A673 (cell line): Measurements from ENCODE around the gene CDC123. TPM values are rescaled to one million over a fixed set of nuclear protein-coding genes. Genes with fewer than 3 reads are reported as not detected.
"Not testable (repeated sequence)": the region's sequence is repeated elsewhere in the genome, so short reads cannot be mapped to it uniquely, and the experiment has no call there.

Experiments
- BruUV-seq: library from RNA; stranded (reverse); fragments of 400-500 nt; replicated peaks from 2 replicates; lab custom pipeline; 2021; lab: Mats Ljungman, UMichigan
- CTCF ChIA-PET: fragments of 300-600 bp; sonication (Branson Sonifier 250); formaldehyde crosslinking; loops from one replicate; lab custom pipeline; 2022; ENCODE audit warnings: antibody characterized with exemption; lab: Charles Lee
- POLR2A ChIA-PET: fragments of 300-600 bp; sonication (Branson Sonifier 250); formaldehyde crosslinking; loops from one replicate; lab custom pipeline; 2022; ENCODE audit warnings: antibody characterized with exemption; ENCODE audit not compliant: low non-redundant PET; lab: Charles Lee
- DNase-seq: peaks from one replicate; pipeline ENCODE4 v3.0.0-alpha.2; 2015; ENCODE audit warnings: low spot score
- H3K27ac ChIP-seq: fragments of 200-600 bp; sonication (generic); 2 replicates; pipeline ENCODE4 v1.5.1; 2016; ENCODE audit warnings: mixed run types, low read depth, mild to moderate bottlenecking, mixed read lengths, antibody characterized with exemption, low read length; ENCODE audit not compliant: poor library complexity, severe bottlenecking
- H3K27me3 ChIP-seq: fragments of 200-600 bp; sonication (generic); replicated peaks from 2 replicates; pipeline ENCODE4 v1.6.1; 2017; ENCODE audit warnings: mixed run types, low read depth, mild to moderate bottlenecking, mixed read lengths, antibody characterized with exemption, low read length; ENCODE audit not compliant: insufficient read depth, poor library complexity
- H3K36me3 ChIP-seq: fragments of 200-600 bp; sonication (generic); 2 replicates; pipeline ENCODE4 v1.6.1; 2016; ENCODE audit warnings: mixed run types, mild to moderate bottlenecking, mixed read lengths, antibody characterized with exemption, low read length; ENCODE audit not compliant: insufficient read depth, poor library complexity, severe bottlenecking
- H3K4me1 ChIP-seq: fragments of 200-600 bp; sonication (generic); 2 replicates; pipeline ENCODE4 v1.6.1; 2017; ENCODE audit warnings: mixed run types, mild to moderate bottlenecking, mixed read lengths, antibody characterized with exemption, low read length; ENCODE audit not compliant: insufficient read depth, poor library complexity, severe bottlenecking
- H3K4me3 ChIP-seq: fragments of 200-600 bp; sonication (generic); 2 replicates; pipeline ENCODE4 v1.5.1; 2016; ENCODE audit warnings: low read depth, mixed run types, mild to moderate bottlenecking, mixed read lengths, low read length; ENCODE audit not compliant: poor library complexity, severe bottlenecking
- H3K9me3 ChIP-seq: fragments of 200-600 bp; sonication (generic); 2 replicates; pipeline ENCODE4 v1.6.1; 2016; ENCODE audit warnings: mixed run types, low read depth, mild to moderate bottlenecking, mixed read lengths, antibody characterized with exemption, low read length; ENCODE audit not compliant: poor library complexity, severe bottlenecking
- EZH2 ChIP-seq: fragments of 200-600 bp; sonication (generic); IDR thresholded peaks from 2 replicates; pipeline ENCODE4 v1.6.1; 2017; ENCODE audit warnings: borderline replicate concordance, low read depth, mild to moderate bottlenecking, mixed read lengths, antibody characterized with exemption, low read length; ENCODE audit not compliant: poor library complexity, severe bottlenecking
- intact Hi-C: fragments of 100-400 bp; cut with micrococcal nuclease; formaldehyde crosslinking; loops from one replicate; pipeline ENCODE4 v1.10.0; 2022; ENCODE audit not compliant: unreplicated experiment
- total RNA-seq: library from RNA; stranded (reverse); gene quantifications from 2 replicates; pipeline ENCODE4 v1.2.3, GENCODE V29; 2021
- TF ChIP-seq, protein P1 (sequence below): fragments of 300-800, 200-600 bp; sonication (generic); conservative IDR thresholded peaks from 2 replicates; pipeline ENCODE4 v1.5.1; 2017; ENCODE audit warnings: low read depth, mild to moderate bottlenecking, antibody characterized with exemption, low read length, moderate library complexity, mixed read lengths

CDC123 gene
- total RNA-seq, 1 experiment from 2014 or later: 207 TPM

DNA sequence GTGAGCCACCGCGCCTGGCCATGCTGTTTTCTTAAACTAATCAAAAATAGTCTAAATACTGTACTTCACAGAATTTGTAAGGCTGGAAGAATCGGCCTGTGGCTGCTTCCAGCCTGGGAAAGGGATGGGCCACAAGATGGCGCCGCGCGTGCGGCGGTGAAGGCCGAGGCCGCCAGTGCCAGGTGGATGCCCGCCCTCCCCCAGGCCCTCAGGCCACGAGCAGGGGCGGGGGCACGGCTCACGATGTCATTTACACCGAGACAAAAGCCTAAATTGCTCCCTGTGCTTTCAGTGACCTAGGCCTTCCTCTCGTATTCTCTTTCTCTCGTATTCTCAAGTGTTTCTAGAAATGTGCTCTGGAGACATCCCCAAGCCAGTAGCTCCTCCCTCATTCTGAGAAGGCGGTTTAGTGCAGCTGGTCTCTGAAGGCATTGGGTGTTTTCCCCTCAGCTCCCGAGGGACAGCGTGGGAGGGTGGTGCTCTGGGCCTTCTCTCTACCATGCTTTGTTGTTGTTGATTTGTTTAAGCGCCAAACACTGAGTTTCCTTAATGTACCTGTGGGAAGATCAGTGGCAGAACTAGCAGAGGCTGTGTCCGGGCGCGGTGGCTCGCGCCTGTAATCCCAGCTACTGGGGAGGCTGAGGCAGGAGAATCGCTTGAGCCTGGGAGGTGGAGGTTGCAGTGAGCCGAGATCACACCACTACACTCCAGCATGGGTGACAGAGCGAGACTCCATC lies 68.4 kb downstream of the CDC123 start:
- Histone ChIP-seq H3K27ac (peak overlapping the region; percentile 56), H3K36me3 (no peaks in the 10 kb centered on the region), H3K9me3 (no peaks in the 10 kb centered on the region), H3K4me3 (peak overlapping the region; percentile 36), H3K27me3 (no peaks in the 10 kb centered on the region), H3K4me1 (peaks cover 12% of the 10 kb centered on the region)
- CTCF ChIA-PET: interaction anchor here (0.5 to 2.1 kb wide), 15 partner anchors 44 to 810 kb away, joined by 3 to 22 read pairs (median 3); partner anchors contain the start of gene CAMK1D
- TF ChIP-seq, protein P1, sequence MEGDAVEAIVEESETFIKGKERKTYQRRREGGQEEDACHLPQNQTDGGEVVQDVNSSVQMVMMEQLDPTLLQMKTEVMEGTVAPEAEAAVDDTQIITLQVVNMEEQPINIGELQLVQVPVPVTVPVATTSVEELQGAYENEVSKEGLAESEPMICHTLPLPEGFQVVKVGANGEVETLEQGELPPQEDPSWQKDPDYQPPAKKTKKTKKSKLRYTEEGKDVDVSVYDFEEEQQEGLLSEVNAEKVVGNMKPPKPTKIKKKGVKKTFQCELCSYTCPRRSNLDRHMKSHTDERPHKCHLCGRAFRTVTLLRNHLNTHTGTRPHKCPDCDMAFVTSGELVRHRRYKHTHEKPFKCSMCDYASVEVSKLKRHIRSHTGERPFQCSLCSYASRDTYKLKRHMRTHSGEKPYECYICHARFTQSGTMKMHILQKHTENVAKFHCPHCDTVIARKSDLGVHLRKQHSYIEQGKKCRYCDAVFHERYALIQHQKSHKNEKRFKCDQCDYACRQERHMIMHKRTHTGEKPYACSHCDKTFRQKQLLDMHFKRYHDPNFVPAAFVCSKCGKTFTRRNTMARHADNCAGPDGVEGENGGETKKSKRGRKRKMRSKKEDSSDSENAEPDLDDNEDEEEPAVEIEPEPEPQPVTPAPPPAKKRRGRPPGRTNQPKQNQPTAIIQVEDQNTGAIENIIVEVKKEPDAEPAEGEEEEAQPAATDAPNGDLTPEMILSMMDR: peak; percentile 87
- no peak for TF ChIP-seq EZH2
- POLR2A ChIA-PET: interaction anchor here (0.7 kb wide), 1 partner anchor 667 kb away, joined by 3 read pairs; no protein-coding TSS in a partner anchor
- intact Hi-C loops: loop anchor here (1.0 to 5.0 kb wide), 4 partner anchors 392 to 793 kb away; no protein-coding TSS in a partner anchor
- no TSS peak for BruUV-seq
- DNase-seq: peak; percentile 95

DNA sequence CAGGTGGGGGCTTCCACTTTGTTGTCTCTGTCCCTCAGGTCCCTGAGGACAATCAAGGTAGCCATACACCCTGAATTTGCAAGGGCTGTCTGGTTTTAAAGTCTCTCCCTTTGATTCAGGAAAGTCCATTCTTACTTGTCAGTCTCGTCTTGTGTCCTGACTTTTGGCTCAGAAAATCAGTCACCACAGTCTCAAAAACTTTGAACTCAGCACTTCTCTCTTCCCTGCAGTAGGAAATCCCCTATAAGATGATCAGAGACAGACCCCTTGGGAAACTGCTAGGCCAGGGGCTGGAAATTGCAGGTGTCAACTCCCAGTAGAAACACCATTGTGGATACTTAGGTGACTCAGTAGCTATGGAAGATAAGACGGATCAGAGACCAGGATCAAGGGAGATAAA lies 73.1 kb downstream of the CDC123 start:
- peaks cover 21% of the 10 kb centered on the region for H3K4me1 ChIP-seq
- no peaks in the 10 kb centered on the region for H3K36me3 ChIP-seq
- intact Hi-C loops: loop anchor here (5.0 kb wide), 1 partner anchor 273 kb away; no protein-coding TSS in a partner anchor
- no peak for TF ChIP-seq EZH2
- TF ChIP-seq, protein P1: no peak
- BruUV-seq: no TSS peak
- H3K27me3 ChIP-seq: no peaks in the 10 kb centered on the region
- H3K4me3 ChIP-seq: no peak overlapping the region
- DNase-seq: no peak
- H3K27ac ChIP-seq: no peak overlapping the region
- ChIA-PET CTCF (no interaction called here), POLR2A (no interaction called here)
- no peaks in the 10 kb centered on the region for H3K9me3 ChIP-seq

DNA sequence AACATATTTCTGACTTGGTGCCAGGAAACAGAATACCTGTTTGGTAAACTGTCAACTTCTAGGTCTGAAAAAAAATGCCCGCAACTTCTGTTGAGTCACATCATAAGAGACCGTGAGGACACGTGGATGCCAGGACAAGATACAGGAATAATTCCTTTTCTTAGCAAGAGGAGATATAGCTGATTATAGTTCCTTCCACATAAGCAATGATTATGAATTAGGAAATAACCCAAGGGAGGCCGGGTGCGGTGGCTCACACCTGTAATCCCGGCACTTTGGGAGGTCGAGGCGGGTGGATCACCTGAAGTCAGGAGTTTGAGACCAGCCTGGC lies 75.2 kb downstream of the CDC123 start:
- TF ChIP-seq, protein P1: no peak
- no peak for TF ChIP-seq EZH2
- Histone ChIP-seq H3K4me3 (no peak overlapping the region), H3K36me3 (no peaks in the 10 kb centered on the region), H3K4me1 (peaks cover 10% of the 10 kb centered on the region), H3K27me3 (no peaks in the 10 kb centered on the region), H3K9me3 (no peaks in the 10 kb centered on the region), H3K27ac (no peak overlapping the region)
- POLR2A ChIA-PET: no interaction called here
- no TSS peak for BruUV-seq
- no peak for DNase-seq
- intact Hi-C loops: no loop called here
- CTCF ChIA-PET: interaction anchor here (0.8 kb wide), 1 partner anchor 8 kb away, joined by 3 read pairs; no protein-coding TSS in a partner anchor

DNA sequence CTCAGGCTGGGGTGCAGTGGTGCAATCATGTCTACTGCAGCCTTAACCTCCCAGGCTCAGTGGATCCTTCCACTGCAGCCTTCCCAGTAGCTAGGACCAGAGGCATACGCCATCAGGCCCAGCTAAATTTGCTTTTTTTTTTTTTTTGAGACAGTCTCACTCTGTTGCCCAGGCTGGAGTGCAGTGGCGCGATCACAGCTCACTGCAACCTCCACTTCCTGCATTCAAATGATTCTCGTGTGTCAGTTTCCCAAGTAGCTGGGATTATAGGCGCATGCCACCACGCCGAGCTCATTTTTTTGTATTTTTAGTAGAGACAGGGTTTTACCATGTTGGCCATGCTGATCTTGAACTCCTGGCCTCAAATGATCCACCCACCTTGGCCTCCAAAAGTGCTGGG lies 81.9 kb downstream of the CDC123 start:
- DNase-seq, POLR2A ChIA-PET, H3K27ac ChIP-seq, H3K36me3 ChIP-seq, H3K9me3 ChIP-seq, BruUV-seq, H3K27me3 ChIP-seq, H3K4me3 ChIP-seq, H3K4me1 ChIP-seq, intact Hi-C loops: not testable (repeated sequence)
- CTCF ChIA-PET: interaction anchor here (0.6 to 0.7 kb wide), 3 partner anchors 27 to 624 kb away, joined by 3 to 4 read pairs (median 3); no protein-coding TSS in a partner anchor
